SK-N-SH (cell line): Measurements from ENCODE around the gene STIM2. TPM values are rescaled to one million over a fixed set of nuclear protein-coding genes. Genes with fewer than 3 reads are reported as not detected.

ENCODE experiments used
- CTCF ChIA-PET: fragments of 300-600, 350-600 bp; formaldehyde crosslinking; extraction: SDS; loops from one replicate; lab custom pipeline; 2021; lab: Yijun Ruan, JAX
- POLR2A ChIA-PET: fragments of 350-600 bp; sonication (Branson Sonifier 250); formaldehyde crosslinking; extraction: SDS; loops from one replicate; lab custom pipeline; 2020; ENCODE audit warnings: antibody characterized with exemption, inconsistent platforms; lab: Yijun Ruan, JAX
- DNase-seq: peaks from one replicate; pipeline ENCODE4 v3.0.0; 2012
- H2AFZ ChIP-seq: fragments of 200-600 bp; sonication (generic); 2 replicates; pipeline ENCODE4 v1.8.1; 2016; ENCODE audit warnings: antibody characterized with exemption, mild to moderate bottlenecking, low read depth
- H3F3A ChIP-seq: fragments of 200-600 bp; sonication (generic); replicated peaks from 2 replicates; pipeline ENCODE3; 2016; ENCODE audit warnings: antibody characterized with exemption, mild to moderate bottlenecking; ENCODE audit not compliant: insufficient read depth
- H3K27ac ChIP-seq, 2 experiments: fragments of 200-500 bp in 1 of 2; fragments of 200-600 bp in 1 of 2; sonication (Bioruptor generic) in 1 of 2; sonication (generic), shearing (Covaris generic) in 1 of 2; 2 replicates each; pipeline versions ENCODE4 v1.5.1 to v1.6.1; 2014 to 2016; ENCODE audit warnings: low read depth in 2 of 2, inconsistent platforms in 1 of 2, low read length in 1 of 2, mild to moderate bottlenecking in 1 of 2, mixed read lengths in 1 of 2
- H3K27me3 ChIP-seq: fragments of 200-600 bp; sonication (generic), shearing (Covaris generic); 2 replicates; pipeline ENCODE4 v1.6.1; 2016; ENCODE audit warnings: mixed run types; ENCODE audit not compliant: insufficient read depth
- H3K36me3 ChIP-seq, 2 experiments: fragments of 200-500 bp in 1 of 2; fragments of 200-600 bp in 1 of 2; sonication (Bioruptor generic) in 1 of 2; sonication (generic) in 1 of 2; replicated peaks in 1 of 2; 2 replicates each; pipeline versions ENCODE3 to v1.5.1; 2014 to 2016; ENCODE audit warnings: low read length in 1 of 2, mild to moderate bottlenecking in 1 of 2; ENCODE audit not compliant: insufficient read depth in 2 of 2, control insufficient read depth in 1 of 2
- H3K4me1 ChIP-seq, 2 experiments: fragments of 200-500 bp in 1 of 2; fragments of 200-600 bp in 1 of 2; sonication (Bioruptor generic) in 1 of 2; sonication (generic), shearing (Covaris generic) in 1 of 2; 2 replicates each; pipeline versions ENCODE4 v1.5.1 to v1.6.1; 2014 to 2016; ENCODE audit warnings: low read depth in 1 of 2, low read length in 1 of 2, mixed run types in 1 of 2; ENCODE audit not compliant: insufficient read depth in 2 of 2, control insufficient read depth in 1 of 2
- H3K4me2 ChIP-seq: fragments of 200-600 bp; sonication (generic), shearing (Covaris generic); 2 replicates; pipeline ENCODE4 v1.6.1; 2017; ENCODE audit warnings: mixed run types
- H3K4me3 ChIP-seq, 2 experiments: fragments of 200-500 bp in 1 of 2; fragments of 200-600 bp in 1 of 2; sonication (Bioruptor generic) in 1 of 2; sonication (generic), shearing (Covaris generic) in 1 of 2; 2 replicates each; pipeline versions ENCODE4 v1.5.1 to v1.8.1; 2014 to 2016; ENCODE audit warnings: low read depth in 2 of 2, inconsistent platforms in 1 of 2, low read length in 1 of 2, mild to moderate bottlenecking in 1 of 2, mixed read lengths in 1 of 2, moderate library complexity in 1 of 2
- H3K79me2 ChIP-seq: fragments of 200-600 bp; sonication (generic); 2 replicates; pipeline ENCODE4 v1.8.1; 2017; ENCODE audit warnings: mild to moderate bottlenecking; ENCODE audit not compliant: insufficient read depth
- H3K9ac ChIP-seq: fragments of 200-600 bp; sonication (generic); 2 replicates; pipeline ENCODE4 v1.6.1; 2017; ENCODE audit warnings: mixed run types
- H3K9me2 ChIP-seq: fragments of 200-600 bp; sonication (generic); 2 replicates; pipeline ENCODE4 v1.6.1; 2017; ENCODE audit warnings: mixed run types
- H3K9me3 ChIP-seq: fragments of 200-600 bp; sonication (generic); 2 replicates; pipeline ENCODE4 v1.6.1; 2017; ENCODE audit warnings: mixed run types, mild to moderate bottlenecking, moderate library complexity
- H4K20me1 ChIP-seq: fragments of 200-600 bp; sonication (generic); 2 replicates; pipeline ENCODE4 v1.6.1; 2017; ENCODE audit warnings: mild to moderate bottlenecking, mixed run types; ENCODE audit not compliant: insufficient read depth
- CTCF ChIP-seq: fragments of 200-600 bp; sonication (generic); IDR thresholded peaks from 2 replicates; pipeline ENCODE4 v1.6.1; 2017; ENCODE audit warnings: antibody characterized with exemption, mild to moderate bottlenecking, moderate library complexity
- EZH2phosphoT487 ChIP-seq: fragments of 200-600 bp; sonication (generic); IDR thresholded peaks from 2 replicates; pipeline ENCODE4 v1.6.1; 2017; ENCODE audit warnings: low read depth, mixed run types, mild to moderate bottlenecking, antibody characterized with exemption, moderate library complexity, borderline replicate concordance
- FOXJ3 ChIP-seq: sonication (generic); formaldehyde crosslinking; IDR thresholded peaks from 2 replicates; pipeline ENCODE4 v1.5.1; 2020; ENCODE audit warnings: mild to moderate bottlenecking, missing genetic modification reagents
- RAD21 ChIP-seq: IDR thresholded peaks from 2 replicates; pipeline ENCODE4 v1.6.1; 2012; ENCODE audit warnings: mild to moderate bottlenecking, low read length
- SMC3 ChIP-seq: IDR thresholded peaks from 2 replicates; pipeline ENCODE4 v1.6.1; 2012; ENCODE audit warnings: low read depth, low read length, improper control_type of control experiment
- TAF1 ChIP-seq: IDR thresholded peaks from 2 replicates; pipeline ENCODE4 v1.6.1; 2012; ENCODE audit warnings: low read depth, mild to moderate bottlenecking, low read length, moderate library complexity, borderline replicate concordance
- USF2 ChIP-seq: fragments of 150-350 bp; IDR thresholded peaks from 2 replicates; pipeline ENCODE4 v1.6.1; 2017; ENCODE audit warnings: antibody characterized with exemption, low read length, low read depth, borderline replicate concordance
- WGBS: methylation state at CpG from one replicate; pipeline ENCODE4 v1.1.6; 2017; ENCODE audit warnings: low lambda C conversion rate; 5-methylcytosine and 5-hydroxymethylcytosine counted together
- polyA plus RNA-seq, 3 experiments: library from polyadenylated mRNA; depleted of rRNA; stranded (reverse); fragments of >200 nt; gene quantifications; 2 replicates each; pipeline ENCODE4 v1.2.3, GENCODE V29; 2012
- TF ChIP-seq, protein P1 (sequence below): fragments of 150-350 bp; IDR thresholded peaks from 2 replicates; pipeline ENCODE4 v1.6.1; 2016; ENCODE audit warnings: mild to moderate bottlenecking, low read depth, low read length

STIM2 gene
- polyA plus RNA-seq, 1 of the 3 experiments (the other 2 are of a cell fraction), result 14.7 TPM

DNA sequence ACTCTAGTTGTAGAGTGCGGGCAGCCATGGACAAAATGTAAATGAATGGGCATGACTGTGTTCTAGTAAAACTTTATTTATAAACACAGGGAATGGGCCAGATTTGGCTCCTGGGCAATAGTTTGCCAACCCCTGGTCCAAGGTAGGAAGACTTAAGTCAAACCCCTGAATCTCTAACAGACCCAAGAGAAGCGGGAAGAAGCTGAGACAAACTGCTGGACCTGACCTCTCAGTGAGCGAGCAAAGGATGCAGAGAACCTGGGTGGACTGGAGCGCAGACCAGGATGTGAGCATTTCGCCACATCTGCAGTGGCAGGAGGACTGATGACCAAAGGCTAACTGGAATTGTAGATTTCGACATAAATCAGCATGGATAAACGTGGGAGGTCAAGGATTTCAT lies 201.6 kb downstream of the STIM2 start:
- no peaks in the 10 kb centered on the region for H4K20me1 ChIP-seq
- no peaks in the 10 kb centered on the region for H3K4me1 ChIP-seq
- H3K27me3 ChIP-seq, result peaks cover 29% of the 10 kb centered on the region; the same call in 1 of the 2 replicates
- H3K36me3 ChIP-seq, result no peaks in the 10 kb centered on the region
- H3K79me2 ChIP-seq, result no peaks in the 10 kb centered on the region
- H3K9ac ChIP-seq, result no peak overlapping the region
- CTCF ChIA-PET, result interaction anchor here (1.6 kb wide), 1 partner anchor 14 kb away, joined by 9 read pairs; no protein-coding TSS in a partner anchor
- no peaks in the 10 kb centered on the region for H3F3A ChIP-seq
- H3K4me3 ChIP-seq, result no peak overlapping the region
- H3K4me2 ChIP-seq, result no peak overlapping the region
- no peaks in the 10 kb centered on the region for H3K9me2 ChIP-seq
- H2AFZ ChIP-seq, result no peak overlapping the region
- no peak overlapping the region for H3K27ac ChIP-seq
- no peak for DNase-seq
- no peaks in the 10 kb centered on the region for H3K9me3 ChIP-seq
- POLR2A ChIA-PET, result no interaction called here
- WGBS, result 29% methylated on average over 7 of the region's 7 CpGs
- TF ChIP-seq RAD21, result no peak
- TF ChIP-seq EZH2phosphoT487, result no peak
- TF ChIP-seq SMC3, result no peak
- TF ChIP-seq FOXJ3 (CRISPR knock-in tag), result no peak
- TF ChIP-seq, protein P1, sequence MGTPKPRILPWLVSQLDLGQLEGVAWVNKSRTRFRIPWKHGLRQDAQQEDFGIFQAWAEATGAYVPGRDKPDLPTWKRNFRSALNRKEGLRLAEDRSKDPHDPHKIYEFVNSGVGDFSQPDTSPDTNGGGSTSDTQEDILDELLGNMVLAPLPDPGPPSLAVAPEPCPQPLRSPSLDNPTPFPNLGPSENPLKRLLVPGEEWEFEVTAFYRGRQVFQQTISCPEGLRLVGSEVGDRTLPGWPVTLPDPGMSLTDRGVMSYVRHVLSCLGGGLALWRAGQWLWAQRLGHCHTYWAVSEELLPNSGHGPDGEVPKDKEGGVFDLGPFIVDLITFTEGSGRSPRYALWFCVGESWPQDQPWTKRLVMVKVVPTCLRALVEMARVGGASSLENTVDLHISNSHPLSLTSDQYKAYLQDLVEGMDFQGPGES, result no peak

GRCh38 chr4:27066591-27066990 lies 205.9 kb downstream of the STIM2 start:
- POLR2A ChIA-PET, result no interaction called here
- 19% methylated on average over 3 of the region's 3 CpGs for WGBS

More at GRCh38 chr4:27066591-27066990, 205.9 kb downstream of the STIM2 start:
- Histone ChIP-seq H3K4me3 (no peak overlapping the region), H3K4me2 (no peak overlapping the region), H3K27ac (no peak overlapping the region), H3K36me3 (no peaks in the 10 kb centered on the region), H3K4me1 (no peaks in the 10 kb centered on the region), H3K9me3 (no peaks in the 10 kb centered on the region), H3K9ac (no peak overlapping the region), H3F3A (no peaks in the 10 kb centered on the region)
- no peak for DNase-seq
- CTCF ChIA-PET, result no interaction called here
- TF ChIP-seq USF2 (no peak), CTCF (no peak), TAF1 (no peak)
- TF ChIP-seq, all 33 proteins: peak for 0
- Histone ChIP-seq H3K79me2 (no peaks in the 10 kb centered on the region), H2AFZ (no peak overlapping the region), H3K27me3 (peaks cover 18% of the 10 kb centered on the region; the same call in 1 of the 2 replicates), H3K9me2 (no peaks in the 10 kb centered on the region), H4K20me1 (no peaks in the 10 kb centered on the region)
